HG03469 (cell line): ENCODE data around the gene RNF149.
"Not testable (repeated sequence)": the region's sequence is repeated elsewhere in the genome, so short reads cannot be mapped to it uniquely, and the experiment has no call there.

Experiments
- ATAC-seq: cut with Tn5 transposase; IDR thresholded peaks from one replicate; pipeline ENCODE4 v1.9.1; 2021; ENCODE audit warnings: mild to moderate bottlenecking, moderate library complexity, moderate number of reproducible peaks; ENCODE audit not compliant: unreplicated experiment

The RNF149 gene

GRCh38 chr2:101263377-101263800, 45.1 kb downstream of the RNF149 start:
- ATAC-seq = no peak

- no peak for ATAC-seq
These were observed 46.4 kb downstream of the RNF149 start for GRCh38 chr2:101262142-101262541.

DNA sequence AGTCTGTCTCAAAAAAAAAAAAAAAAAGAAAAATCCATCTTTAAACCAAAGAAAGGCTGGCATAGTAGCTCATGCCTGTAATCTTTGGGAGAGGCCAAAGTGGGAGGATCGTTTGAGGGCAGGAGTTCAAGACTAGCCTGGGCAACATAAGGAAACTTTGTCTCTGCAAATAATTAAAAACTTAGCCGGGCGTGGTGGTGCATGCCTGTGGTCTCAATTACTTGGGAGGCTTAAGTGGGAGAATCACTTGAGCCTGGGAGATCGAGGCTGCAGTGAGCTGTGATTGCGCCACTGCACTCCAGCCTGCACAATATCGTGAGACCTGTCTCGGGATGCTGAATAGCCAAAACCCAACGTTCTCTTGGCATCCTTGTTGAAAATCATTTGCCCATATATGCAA, 49.7 kb downstream of the RNF149 start:
- ATAC-seq = no peak

DNA sequence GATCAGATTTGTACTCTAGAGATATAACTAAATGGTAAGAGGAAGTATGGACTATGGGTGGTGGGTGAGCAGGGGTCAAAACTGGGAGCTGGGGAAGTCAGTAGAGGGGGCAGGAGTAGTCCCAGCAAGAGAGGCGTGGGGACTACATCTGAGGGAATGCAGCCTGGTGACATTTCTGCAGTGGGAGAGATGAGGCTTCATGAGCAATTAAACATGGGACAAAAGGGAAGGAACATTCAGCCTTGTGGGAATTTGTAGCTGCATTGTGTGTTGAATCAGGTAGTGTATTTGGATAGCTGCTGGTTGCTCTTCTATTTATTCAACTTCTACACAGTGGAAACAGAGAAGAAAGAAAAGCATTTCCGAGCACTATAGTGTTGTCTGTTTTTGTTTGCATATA, 52.2 kb downstream of the RNF149 start:
- ATAC-seq = no peak

GRCh38 chr2:101255501-101255900, 53.0 kb downstream of the RNF149 start:
- no peak for ATAC-seq

- no peak for ATAC-seq
These were observed 54.6 kb downstream of the RNF149 start for GRCh38 chr2:101253703-101254450.

DNA sequence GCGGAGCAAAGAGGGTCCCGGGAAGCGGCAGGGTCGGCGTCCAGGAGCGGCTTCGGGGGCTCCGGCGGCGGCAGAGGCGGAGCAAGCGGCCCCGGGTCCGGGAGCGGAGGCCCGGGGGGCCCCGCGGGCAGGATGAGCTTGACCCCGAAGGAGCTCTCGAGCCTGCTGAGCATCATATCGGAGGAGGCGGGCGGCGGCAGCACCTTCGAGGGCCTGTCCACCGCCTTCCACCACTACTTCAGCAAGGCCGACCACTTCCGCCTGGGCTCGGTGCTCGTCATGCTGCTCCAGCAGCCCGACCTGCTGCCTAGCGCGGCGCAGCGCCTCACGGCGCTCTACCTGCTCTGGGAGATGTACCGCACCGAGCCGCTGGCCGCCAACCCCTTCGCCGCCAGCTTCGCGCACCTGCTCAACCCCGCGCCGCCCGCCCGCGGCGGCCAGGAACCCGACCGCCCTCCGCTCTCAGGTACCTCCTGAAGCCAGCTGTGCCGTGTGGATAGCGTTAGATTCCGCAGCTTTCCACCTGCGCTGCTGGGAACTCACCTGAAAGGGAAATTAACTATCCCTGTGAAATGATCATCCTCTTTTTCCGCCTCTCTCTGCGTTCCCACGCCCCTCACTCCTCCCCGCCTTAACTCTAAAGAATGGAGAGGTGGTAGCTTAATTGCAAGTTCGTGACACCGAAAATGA, 55.3 kb downstream of the RNF149 start:
- peak; percentile 34 for ATAC-seq

DNA sequence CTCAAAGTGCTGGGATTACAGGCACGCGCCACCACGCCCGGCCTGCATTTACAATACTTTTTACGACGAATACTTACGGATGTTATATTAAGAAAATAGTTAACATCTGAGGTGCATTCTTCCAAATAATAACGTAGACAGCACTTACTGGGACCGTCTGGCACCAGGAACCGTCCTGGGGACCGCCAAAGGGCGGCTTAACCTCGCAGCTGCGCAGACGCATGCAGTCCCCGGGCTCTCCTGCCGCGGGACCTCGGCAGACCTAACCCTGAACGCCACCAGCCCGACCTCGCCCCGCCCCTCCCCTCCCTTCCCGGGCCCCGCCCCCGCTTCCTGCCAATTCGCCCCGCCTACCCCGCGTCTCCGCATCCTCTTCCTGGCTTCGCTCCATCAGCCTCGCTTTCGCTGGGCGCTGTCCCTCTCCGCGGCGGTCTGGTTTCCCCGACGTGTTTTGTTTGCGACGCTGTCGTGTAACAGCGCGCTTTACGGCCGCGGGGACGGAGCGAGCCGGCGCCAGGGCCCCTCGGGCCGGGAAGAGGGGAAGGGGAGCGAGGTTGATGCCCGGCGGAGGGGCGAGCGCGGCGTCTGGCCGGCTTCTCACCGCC, 56.0 kb downstream of the RNF149 start, which contains the start of gene CNOT11:
Gene CNOT11 (plus strand): TSS at position 479 of the 605 bp plus-strand sequence. CDS start 79 bp downstream, at position 558.
- peak; percentile 77 for ATAC-seq

- ATAC-seq = peak; percentile 29
These were observed 56.6 kb downstream of the RNF149 start for GRCh38 chr2:101251844-101252407.

DNA sequence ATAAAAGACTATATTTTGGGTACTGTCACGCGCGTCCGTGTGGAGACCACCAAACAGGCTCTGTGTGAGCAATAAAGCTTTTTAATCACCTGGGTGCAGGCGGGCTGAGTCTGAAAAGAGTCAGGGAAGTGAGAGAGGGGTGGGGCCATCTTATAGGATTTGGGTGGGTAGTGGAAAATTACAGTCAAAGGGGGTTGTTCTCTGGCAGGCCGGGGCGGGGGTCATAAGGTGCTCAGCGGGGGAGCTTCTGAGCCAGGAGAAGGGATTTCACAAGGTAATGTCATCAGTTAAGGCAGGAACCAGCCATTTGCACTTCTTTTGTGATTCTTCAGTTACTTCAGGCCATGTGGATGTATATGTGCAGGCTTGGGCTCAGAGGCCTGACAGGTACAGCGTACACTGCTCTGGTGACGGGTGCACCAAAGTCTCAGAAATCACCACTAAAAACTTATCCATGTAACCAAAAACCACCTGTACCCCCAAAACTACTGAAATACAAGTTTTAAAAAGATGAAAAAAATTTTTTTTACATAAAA, 57.2 kb downstream of the RNF149 start:
- ATAC-seq = not testable (repeated sequence)

GRCh38 chr2:101249826-101250225, 58.7 kb downstream of the RNF149 start:
- ATAC-seq = no peak

DNA sequence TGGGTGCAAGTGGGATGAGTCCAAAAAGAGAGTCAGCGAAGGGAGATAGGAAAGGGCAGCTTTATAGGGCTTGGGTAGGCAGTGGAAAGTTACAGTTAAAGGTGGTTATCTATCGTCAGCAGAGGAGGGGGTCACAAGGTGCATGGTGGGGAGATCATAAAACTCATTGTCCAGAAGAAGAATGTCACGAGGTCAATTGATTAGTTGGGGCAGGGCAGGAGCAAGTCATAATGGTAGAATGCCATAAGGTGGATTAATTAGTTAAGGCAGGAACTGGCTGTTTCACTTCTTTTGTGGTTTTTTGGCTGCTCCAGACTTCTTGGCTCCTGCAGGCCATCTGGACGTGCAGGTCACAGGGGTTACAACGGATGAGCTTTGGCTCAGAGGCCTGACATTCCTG, 59.7 kb downstream of the RNF149 start:
- ATAC-seq = not testable (repeated sequence)

GRCh38 chr2:101245468-101245867, 63.0 kb downstream of the RNF149 start:
- not testable (repeated sequence) for ATAC-seq

DNA sequence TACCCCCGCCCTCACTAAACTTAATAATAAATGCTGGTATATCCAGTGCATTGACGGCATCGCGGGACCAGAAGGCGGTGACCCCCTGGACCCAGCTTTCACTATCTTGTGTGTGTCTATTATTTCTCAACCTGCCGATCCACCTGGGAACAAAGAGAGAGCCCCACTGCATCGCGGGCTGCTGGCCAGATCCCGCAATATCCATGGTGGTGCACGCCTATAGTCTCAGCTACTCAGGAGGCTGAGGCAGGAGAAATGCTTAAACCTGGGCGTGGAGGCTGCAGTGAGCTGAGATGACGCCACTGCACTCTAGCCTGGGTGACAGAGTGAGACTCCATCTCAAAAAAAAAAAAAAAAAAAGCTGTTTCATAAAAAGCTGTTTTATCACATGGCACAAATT, 63.6 kb downstream of the RNF149 start:
- not testable (repeated sequence) for ATAC-seq

- ATAC-seq = not testable (repeated sequence)
These were observed 64.1 kb downstream of the RNF149 start for GRCh38 chr2:101244373-101244772.

DNA sequence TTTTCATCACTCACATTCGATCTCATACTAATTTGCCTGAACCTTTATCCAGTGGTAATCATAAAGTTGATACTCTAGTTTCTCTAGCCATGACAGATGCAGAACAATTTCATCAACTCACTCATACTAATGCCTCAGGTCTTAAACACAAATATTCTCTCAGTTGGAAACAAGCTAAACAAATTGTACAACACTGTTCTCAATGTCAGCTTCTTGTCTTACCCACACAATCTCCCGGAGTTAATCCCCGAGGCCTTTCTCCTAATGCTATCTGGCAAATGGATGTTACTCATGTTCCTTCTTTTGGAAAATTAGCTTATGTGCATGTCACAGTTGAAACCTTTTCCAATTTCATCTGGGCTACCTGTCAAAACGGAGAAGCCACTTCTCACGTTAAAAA, 67.3 kb downstream of the RNF149 start:
- no peak for ATAC-seq

GRCh38 chr2:101240694-101241093, 67.8 kb downstream of the RNF149 start:
- ATAC-seq = not testable (repeated sequence)

- ATAC-seq = not testable (repeated sequence)
These were observed 68.8 kb downstream of the RNF149 start for GRCh38 chr2:101239760-101240118.

DNA sequence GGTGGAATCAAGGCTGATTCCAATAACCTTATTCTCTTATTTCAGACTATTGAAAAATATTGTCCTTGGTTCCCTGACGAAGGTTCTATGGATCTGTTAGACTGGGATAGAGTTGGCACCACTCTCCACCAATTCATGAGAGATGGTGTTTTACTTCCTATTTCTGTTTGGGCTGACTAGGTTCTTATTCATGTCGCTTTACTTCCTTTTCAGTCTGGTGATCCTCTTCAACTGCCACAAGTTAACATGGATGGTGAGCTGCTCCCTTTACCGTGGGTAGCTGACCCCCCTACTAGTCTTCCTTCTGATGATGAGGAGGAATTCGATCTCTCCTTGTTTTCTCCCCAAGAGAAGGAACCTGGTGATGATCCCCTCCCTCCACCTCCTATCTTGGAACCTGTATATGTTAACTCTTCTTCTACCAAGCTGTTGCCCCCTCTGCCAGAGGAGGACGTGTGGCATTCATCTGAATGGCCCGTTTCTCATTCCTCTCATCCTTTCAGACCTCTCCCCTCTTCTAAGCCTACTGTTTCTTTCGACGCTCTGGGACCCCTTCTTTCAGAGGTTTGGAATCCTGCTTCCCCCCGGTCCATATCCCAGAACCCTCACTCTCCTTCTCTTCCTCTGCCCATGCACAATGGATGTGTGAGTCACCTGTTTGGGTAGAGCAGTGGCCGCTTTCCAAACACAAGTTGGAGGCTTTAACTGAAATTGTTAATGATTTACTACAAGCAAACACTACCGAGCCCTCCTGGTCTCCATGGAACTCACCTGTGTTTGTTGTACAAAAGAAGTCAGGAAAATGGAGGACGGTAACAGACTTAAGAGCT, 69.4 kb downstream of the RNF149 start:
- no peak for ATAC-seq

DNA sequence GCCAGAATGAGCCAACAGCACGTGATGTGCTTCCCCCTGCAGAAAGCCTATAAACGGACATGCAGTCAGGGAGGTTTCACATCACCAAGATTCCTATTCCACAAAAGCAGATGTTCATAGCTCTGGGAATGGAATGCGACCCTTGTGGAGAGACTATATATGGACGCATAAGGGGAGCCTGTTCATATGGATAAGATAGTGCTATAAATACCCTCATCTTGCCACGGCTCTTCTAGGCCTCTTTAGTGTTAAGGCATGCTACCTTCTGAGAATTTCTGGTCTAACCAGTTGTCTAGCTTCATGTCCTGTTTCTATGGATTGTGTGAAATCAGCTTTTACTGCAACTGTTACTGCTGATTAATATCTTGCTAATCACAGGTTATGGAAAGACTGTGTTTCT, 70.6 kb downstream of the RNF149 start:
- ATAC-seq = not testable (repeated sequence)
